HG03575 (cell line): ENCODE results near the gene ZNF398.

ENCODE experiments used
- ATAC-seq: cut with Tn5 transposase; IDR thresholded peaks from one replicate; pipeline ENCODE4 v1.9.1; 2021; ENCODE audit not compliant: unreplicated experiment, insufficient number of reproducible peaks, low FRiP score; ENCODE audit errors: extremely low read depth

The ZNF398 gene

DNA sequence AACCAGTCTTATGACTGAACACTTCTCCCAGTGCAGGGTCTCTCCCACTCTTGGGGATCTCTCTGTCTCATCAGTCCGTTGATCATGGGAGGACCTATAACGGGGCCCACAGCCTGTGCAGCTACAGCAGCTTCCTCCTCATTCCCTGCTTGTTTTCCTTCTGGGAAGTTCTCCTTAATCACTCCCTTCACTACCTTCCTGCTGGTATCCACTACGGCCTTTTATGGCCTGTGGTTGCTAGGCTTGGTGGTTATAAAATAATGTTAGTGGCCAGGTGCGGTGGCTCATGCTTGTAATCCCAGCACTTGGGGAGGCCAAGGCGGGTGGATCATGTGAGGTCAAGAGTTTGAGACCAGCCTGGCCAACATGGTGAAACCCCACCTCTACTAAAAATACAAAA lies 44.6 kb downstream of the ZNF398 start:
- no peak for ATAC-seq

DNA sequence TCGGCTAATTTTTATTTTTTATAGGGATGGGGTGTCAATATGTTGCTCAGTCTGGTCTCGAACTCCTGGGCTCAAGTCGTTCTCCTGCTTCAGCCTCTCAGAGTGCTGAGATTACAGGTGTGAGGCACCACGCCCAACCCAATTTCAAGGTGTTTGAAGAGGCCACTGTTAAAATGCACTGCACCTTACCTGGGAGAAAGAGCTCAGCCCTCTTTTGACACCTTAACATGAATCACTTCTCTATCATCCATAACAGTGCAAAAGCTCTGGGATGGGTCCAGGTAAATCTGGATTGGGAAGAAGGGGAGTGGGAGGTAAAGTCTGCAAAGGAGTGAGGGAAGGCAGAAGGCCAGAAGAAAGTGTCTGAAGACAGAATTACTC lies 47.5 kb downstream of the ZNF398 start:
- ATAC-seq = no peak

DNA sequence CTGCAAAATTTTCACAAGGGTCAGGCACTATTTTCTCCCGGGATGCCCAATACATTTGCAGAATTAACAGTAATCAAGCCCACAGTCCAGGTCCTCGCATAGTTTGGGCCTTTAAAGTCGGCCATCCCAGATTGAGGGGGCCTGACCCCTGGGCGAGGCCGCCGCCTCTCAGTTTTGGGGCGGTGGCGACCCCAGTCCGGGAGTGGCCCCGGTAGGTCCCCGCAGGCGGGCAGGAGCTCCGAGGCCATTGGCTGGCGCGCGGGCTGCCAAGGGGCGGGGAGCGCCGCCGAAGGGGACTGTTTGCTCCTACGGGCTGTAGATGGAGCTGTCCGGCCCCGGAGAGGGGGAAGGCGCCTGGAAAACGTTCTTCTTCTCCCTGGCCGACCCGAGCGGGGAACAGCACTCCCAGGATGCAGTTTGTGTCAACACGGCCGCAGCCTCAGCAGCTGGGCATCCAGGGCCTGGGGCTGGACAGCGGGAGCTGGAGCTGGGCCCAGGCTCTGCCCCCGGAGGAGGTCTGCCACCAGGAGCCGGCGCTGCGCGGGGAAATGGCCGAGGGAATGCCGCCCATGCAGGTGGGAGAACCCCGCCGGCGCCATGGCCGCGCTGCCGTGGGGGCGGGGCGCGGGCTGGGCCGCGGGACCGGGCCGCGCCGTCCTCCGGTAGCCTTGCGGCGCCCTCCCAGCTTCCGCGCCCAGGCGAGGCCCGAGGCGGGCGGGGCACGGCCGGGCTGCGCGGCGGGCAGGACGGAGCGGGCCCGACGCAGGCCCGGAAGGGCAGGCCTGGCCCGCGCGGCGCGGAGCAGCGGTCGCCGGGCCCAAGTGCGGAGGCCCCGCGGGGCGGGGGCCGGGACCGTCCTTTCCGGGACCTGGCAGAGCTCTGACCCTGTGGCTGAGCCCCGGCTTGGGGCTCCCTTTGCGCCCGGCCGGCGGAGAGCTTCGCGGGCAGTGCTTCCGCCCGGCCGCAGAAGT lies 48.2 kb downstream of the ZNF398 start, which contains the start of gene ZNF282:
ZNF282 (plus strand) TSS at position 367 of the 971 bp plus-strand sequence; CDS start at position 411, 44 bp downstream.
- ATAC-seq = peak; percentile 72

DNA sequence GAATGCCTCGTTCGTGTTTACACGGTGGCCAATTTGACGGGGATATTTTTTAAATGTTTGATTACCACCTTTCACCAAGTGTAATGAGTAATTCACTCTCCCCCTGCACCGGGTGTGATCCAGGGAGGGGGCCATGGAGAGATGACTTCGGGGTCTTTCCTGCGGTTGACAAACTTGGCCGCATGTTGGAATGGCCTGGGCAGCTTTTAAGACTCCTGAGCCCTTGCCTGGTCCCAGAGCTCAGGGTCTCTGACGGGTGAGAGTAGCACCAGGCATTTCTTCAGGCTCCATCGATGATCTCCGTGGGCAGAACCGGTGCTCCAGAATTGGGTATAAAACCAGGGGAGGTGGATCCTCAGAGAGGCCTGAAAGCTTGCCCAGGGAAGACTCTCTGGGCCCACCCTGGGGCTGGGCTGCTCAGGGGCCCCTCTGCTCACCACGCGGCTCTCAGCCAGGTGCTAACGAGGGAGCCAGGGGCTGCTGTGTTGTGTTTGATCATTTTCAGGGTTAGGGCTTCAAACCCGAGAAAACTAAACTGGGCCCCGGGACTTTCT lies 49.0 kb downstream of the ZNF398 start:
- ATAC-seq = no peak

DNA sequence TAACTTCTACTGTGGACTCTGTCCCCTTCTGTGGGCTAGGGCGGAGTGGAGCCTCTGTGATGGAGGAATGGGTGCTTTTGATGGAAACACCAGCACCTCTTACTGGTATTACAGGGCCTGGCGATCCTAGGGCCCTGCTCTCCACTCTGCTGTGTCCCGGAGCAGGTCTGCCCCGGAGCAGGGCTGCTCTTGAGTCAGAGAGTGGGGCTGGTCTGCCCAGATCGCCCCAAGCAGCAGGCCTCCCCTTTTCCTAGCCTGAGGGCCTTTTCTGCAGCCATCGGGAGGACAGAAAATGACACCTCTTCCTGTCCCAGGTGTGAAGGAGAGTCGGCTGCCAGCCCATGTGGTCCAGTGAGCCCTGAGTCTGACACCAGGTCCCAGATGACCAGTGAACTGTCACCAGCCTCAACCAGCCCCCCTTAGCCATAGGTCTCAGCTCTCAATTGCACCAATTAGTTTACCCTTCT lies 49.5 kb downstream of the ZNF398 start:
- ATAC-seq = no peak

DNA sequence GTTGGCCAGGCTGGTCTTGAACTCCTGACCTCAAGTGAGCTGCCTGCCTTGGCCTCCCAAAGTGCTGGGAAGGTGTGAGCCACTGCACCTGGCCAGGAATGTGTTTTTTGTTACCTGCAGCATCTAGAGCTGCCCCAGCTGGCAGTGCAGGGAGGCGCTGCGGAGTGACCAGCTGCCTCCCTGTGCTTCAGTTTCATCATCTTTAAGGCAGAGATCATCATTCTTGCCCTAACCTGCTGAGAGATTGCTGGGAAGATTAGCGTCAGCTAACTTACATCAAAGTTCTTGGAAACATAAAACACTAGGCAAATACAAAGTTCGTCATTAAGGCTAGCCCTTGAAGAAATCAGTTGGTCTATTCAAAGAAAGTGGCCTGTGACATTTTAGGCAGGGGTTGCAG lies 50.4 kb downstream of the ZNF398 start:
- ATAC-seq = no peak

DNA sequence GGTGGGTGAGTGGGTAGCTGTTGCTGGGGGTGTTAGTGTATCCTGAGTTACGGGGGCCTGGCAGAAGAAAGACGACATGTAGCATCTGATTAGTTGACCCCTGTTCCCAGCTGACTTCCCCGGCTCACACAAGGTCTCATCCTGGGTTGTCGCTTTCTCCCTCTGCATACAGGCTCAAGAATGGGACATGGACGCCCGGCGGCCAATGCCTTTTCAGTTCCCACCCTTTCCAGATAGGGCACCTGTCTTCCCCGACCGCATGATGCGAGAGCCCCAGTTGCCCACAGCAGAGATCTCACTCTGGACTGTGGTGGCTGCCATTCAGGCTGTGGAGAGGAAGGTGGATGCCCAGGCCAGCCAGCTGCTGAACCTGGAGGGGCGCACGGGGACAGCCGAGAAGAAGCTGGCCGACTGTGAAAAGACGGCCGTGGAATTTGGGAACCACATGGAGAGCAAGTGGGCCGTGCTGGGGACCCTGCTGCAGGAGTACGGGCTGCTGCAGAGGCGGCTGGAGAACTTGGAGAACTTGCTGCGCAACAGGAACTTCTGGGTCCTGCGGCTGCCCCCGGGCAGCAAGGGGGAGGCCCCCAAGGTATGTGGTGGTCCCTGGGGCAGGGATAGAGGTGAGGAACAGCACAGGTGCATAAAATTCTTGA lies 51.0 kb downstream of the ZNF398 start:
- ATAC-seq = no peak

DNA sequence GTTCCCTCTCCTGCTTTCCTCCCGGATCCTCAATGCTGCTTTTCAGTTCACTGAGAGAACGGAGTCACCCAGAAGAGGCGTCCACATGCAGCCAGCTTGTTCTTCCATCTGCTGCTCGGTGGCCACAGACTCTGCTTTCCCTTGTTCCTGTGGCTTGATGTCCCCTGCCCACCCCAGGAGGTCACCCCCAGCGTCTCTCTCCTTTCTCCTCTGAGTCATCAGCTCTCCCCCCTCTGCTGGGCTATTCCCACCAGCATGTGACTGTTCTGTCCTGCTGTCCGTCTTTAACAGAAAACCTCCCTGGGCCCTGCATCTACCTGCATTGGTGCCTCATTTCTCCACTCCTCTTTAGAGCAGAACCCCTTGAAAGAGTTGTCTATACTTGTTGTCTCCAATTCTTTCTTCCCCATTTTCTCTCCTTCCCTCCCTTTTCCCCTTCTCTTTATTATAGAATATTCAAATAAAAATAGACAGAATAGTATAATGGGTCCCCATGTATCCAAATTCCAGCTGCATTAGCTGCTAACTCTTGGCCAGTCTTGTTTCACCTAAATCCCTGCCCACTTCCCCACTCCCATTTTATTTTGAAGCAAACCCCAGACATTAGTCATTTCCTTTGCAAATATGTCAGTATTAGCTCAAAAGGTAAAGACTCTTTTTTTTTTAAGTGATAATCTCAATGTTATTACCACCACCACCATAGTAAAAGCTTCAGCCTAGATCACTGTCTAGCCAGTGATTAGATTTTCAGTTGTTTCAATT lies 52.2 kb downstream of the ZNF398 start:
- ATAC-seq = no peak

DNA sequence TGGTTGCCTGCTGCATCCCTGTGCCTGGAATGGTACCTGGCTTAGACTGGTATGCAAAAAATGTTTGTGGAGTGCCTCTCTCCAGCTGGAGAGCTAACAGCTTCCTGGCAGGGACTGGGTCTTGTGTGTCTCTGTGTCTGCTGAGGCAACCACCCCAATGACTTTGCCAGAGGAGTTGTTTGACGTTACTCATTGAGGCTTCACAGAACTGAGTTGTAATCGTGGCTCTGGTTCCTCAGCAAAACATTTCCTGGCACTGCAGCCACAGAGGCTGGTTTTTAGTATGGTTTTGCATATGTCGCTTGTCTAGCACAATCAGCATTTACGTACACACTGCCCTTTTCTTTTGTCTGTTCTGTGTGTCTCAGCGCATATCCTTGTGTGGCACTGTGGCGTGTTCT lies 55.6 kb downstream of the ZNF398 start:
- ATAC-seq = no peak

DNA sequence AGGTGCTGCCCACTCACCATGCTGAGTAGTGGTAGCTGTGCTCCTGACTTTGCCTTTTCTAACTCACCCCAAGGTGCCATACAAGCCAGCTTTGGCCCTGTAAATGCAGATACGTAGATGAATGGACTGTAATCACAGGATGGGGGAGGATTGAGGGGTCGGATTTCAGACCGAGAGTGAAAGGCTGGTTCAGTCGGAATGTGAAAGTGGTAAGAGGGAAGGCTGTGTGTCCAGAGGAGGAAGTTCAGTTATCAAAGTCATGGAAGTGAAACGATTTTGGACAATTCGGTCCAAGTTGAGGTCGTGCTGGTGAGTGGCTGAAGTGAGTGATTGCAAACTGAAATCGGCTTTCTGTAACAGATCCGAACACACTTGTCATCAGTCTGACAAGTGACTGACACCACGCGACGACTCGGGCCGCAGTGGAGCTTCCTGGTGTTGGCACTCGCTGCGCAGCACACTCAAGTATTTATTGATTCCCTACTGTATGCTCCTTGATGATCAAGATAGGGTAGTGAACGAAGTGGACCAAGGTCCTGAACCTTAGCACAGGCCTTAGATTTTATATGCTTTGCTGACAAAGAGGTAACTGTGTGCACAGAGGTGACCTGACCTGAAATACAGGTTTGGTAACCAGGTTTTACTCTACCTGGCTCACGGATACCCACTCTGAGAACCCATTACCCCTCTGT lies 58.6 kb downstream of the ZNF398 start:
- ATAC-seq = no peak

DNA sequence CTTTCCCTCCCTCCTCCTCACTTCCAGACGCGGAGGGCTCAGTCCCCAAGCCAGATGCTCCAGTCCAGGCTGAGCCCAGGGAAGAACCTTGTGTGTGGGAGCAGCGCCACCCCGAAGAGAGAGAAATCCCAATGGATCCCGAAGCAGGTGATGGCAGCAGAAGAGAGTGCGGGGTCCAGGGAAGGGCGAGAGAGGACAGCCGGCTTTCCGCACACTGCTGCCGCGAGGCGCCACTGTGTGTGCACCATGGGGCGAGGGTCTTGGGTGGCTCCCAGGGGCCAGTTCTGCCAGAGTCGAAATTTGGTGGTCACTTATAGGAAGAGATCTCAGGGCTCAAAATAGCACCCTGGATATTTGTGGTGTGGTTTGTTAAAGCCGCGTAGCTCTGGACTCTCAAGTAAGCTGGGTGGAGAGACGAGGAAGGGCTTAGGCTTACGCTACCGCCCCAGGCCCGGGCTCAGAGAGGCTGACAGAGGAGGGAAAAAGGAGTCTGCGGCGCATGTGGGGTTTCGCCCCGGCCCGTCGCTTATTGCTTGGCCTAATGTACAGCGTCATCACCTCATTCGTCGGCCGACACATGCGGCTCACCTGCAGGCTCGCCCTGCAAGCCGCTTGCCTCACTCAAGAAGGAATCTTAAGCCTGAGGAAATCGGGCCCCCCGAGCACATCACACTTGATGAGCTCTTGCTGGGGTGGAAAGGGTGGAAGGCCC lies 60.2 kb downstream of the ZNF398 start:
- ATAC-seq = no peak

DNA sequence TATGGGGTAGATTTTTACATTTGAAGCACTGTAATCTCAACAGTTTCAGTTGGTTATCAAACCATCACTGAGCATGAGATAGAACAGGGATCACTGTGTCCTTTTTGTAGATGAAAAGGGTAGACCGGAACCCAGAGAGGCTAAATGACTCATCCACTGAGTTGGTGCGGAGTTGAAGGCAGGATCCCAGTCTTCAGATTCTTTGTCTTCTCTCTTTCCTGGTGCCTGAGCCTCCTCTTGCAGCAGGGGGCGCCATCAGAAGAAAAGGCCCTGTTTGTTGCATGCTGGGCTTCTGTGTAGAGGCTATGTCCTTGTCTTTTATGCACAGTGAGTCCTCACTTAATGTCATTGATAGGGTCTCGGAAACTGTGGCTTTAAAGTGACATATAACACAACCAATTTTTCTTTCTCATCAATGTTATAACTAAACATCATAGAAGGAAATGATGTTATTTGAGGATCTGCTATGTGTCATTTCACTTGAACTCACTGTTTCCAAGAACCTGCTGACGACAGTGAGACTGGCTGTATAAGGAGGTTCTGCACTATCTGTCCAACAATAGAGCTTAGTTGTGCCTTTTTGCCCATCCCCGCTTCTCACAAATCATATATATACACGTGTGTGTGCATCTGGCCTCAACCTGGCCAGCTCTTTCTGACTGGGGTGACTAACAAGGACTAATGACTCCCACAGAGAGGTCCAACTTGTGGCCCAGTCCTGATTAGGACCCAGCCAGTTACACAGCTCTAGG lies 62.4 kb downstream of the ZNF398 start:
- no peak for ATAC-seq

DNA sequence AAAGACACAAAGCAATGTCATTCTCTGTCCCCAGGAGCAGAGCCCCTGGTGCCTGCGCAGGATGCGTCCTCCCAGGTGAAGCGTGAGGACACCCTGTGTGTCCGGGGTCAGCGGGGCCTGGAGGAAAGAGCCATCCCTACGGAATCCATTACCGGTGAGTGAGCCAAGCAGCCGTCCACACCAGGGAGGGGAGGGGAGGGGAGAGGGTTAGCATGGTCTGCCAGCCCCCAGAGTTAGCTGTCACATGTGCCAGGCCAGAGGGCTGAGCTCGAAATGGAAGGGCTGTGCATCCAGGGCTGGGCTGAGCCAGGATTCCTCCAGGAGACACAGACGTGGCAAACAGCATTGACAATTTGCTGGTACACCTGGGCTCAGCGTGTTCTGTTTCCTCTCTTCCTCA lies 63.3 kb downstream of the ZNF398 start:
- ATAC-seq = no peak

DNA sequence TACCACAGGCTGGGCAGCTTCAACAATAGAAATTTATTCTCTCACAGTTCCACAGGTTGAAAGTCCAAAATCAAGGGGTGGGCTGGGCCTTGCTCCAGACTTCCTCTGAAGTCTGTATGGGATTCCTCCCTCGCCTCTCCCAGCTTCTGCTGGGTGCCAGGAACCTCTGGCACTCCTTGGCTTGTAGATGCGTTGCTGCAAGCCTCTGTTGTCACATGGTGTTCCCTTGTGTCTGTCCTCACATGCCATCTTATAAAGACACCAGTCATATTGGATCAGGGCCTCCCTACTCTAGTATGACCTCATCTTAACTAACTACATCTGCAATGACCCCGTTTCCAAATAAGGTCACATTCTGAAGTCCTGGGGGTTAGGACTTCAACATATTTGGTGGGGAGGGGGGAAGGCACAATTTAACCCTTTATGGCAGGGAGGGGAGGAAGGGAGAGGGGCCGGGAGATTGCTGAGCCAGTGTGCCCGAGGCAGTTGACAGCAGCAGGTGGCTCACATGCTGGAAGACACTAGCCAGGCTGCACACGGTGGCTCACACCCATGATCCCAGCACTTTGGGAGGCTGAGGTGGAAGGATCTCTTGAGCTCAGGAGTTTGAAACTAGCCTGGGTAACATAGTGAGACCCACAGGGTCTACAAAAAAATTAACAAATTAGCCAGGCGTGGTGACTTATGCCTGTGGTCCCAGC lies 66.9 kb downstream of the ZNF398 start:
- no peak for ATAC-seq

DNA sequence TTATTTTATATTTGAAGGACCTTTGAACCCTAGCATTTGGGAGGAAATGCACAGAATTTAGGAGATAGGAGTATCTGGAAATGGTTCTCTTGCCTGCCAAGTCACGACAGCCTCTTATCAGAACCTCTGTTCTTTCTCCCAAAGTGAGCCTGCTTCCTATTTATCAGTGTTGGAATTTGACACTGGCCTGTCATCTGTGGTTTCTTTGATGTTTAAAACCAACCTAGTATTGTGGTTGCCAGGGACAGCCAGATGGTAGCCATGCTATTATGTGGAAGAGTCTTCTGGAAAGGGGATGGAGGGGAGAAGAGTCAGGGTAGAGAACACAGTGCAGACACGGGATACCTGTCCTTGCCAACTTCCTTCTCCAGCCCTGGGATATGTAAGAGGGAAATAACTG lies 69.1 kb downstream of the ZNF398 start:
- ATAC-seq = no peak

DNA sequence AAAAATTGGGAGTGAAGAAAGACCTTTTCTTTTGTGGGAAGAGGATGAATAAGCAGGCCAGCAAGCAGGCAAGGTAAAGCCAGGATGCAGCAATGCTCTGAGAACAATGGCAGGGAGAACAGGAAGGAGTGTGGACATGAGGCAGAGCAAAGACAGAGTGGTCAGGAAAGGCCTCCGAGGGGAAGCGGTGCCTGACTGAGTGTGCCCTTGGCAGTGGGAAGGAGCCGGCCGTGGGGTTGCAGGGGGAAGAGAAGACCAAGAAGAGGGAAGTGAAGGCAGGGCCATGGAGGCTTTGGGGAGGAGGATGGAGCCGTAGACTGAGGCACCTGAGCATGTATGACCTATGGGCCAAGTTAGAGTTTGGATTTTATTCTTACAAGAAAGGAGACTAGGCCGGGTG lies 70.3 kb downstream of the ZNF398 start:
- ATAC-seq = no peak
